Fibroblast of lung (primary cell): Measurements from ENCODE around the gene PTPRF. TPM values are rescaled to one million over a fixed set of nuclear protein-coding genes. Genes with fewer than 3 reads are reported as not detected.

Source experiments
- DNase-seq, 2 donors: peaks; one replicate each; pipeline versions ENCODE4 v3.0.0 to v3.0.0-alpha.2; 2010; ENCODE audit warnings: low read depth in 2 of 2
- H2AFZ ChIP-seq: 2 replicates; pipeline ENCODE4 v1.5.1; 2012; ENCODE audit warnings: low read length, control low read depth, inconsistent platforms
- H3K27ac ChIP-seq: 2 replicates; pipeline ENCODE4 v1.5.1; 2011; ENCODE audit warnings: low read length, control low read depth; ENCODE audit not compliant: insufficient read depth
- H3K27me3 ChIP-seq: 2 replicates; pipeline ENCODE4 v1.5.1; 2011; ENCODE audit warnings: mild to moderate bottlenecking, low read length; ENCODE audit not compliant: control insufficient read depth, insufficient read depth
- H3K36me3 ChIP-seq: 2 replicates; pipeline ENCODE4 v1.5.1; 2011; ENCODE audit warnings: low read length; ENCODE audit not compliant: control insufficient read depth, insufficient read depth
- H3K4me1 ChIP-seq: 2 replicates; pipeline ENCODE4 v1.5.1; 2011; ENCODE audit warnings: low read length; ENCODE audit not compliant: control insufficient read depth, insufficient read depth; ENCODE audit errors: extremely low read depth
- H3K4me2 ChIP-seq: 2 replicates; pipeline ENCODE4 v1.5.1; 2011; ENCODE audit warnings: low read length, control low read depth; ENCODE audit not compliant: insufficient read depth; ENCODE audit errors: extremely low read depth
- H3K4me3 ChIP-seq, 4 experiments: fragments of 200-600 bp in 1 of 4; sonication (generic) in 1 of 4; replicated peaks in 1 of 4; 2 replicates each; pipeline ENCODE4 v1.5.1; 2011 to 2016; ENCODE audit warnings: low read length in 4 of 4, low read depth in 3 of 4, mild to moderate bottlenecking in 3 of 4, control low read depth in 2 of 4, inconsistent platforms in 1 of 4, mixed read lengths in 1 of 4; ENCODE audit not compliant: insufficient read depth in 1 of 4; ENCODE audit errors: control extremely low read depth in 1 of 4
- H3K79me2 ChIP-seq: 2 replicates; pipeline ENCODE4 v1.5.1; 2012; ENCODE audit warnings: mild to moderate bottlenecking, low read length, inconsistent platforms; ENCODE audit not compliant: control insufficient read depth, insufficient read depth
- H3K9ac ChIP-seq: 2 replicates; pipeline ENCODE4 v1.5.1; 2011; ENCODE audit warnings: mild to moderate bottlenecking, low read length, control low read depth; ENCODE audit not compliant: insufficient read depth
- H3K9me3 ChIP-seq: 2 replicates; pipeline ENCODE4 v1.5.1; 2012; ENCODE audit warnings: low read depth, low read length; ENCODE audit not compliant: control insufficient read depth, insufficient read depth
- H4K20me1 ChIP-seq: 2 replicates; pipeline ENCODE4 v1.5.1; 2011; ENCODE audit warnings: low read length; ENCODE audit not compliant: control insufficient read depth, insufficient read depth; ENCODE audit errors: extremely low read depth
- EZH2 ChIP-seq: IDR thresholded peaks from 2 replicates; pipeline ENCODE4 v1.5.1; 2012; ENCODE audit warnings: low read length, control low read depth, mild to moderate bottlenecking; ENCODE audit errors: missing control alignments
- polyA plus RNA-seq, 2 donors: library from polyadenylated mRNA; depleted of rRNA in 1 of 2; stranded (reverse) in 1 of 2; unstranded in 1 of 2; fragments of >200 nt; gene quantifications; 2 replicates each; pipeline ENCODE4 v1.2.1, GENCODE V29; 2011 to 2012; ENCODE audit warnings: missing spikeins in 1 of 2
- total RNA-seq: library from RNA; depleted of rRNA; stranded (reverse); fragments of >200 nt; gene quantifications from 2 replicates; pipeline ENCODE4 v1.2.1, GENCODE V29; 2014
- TF ChIP-seq, protein P1 (sequence below), 2 donors: IDR thresholded peaks in 1 of 2; conservative IDR thresholded peaks in 1 of 2; 1 replicate in 1 of 2; 2 replicates in 1 of 2; pipeline ENCODE4 v1.5.1; 2011 to 2012; ENCODE audit warnings: low read length in 2 of 2, control low read depth in 1 of 2, inconsistent platforms in 1 of 2, low read depth in 1 of 2, mild to moderate bottlenecking in 1 of 2

Gene PTPRF
- total and polyA plus RNA-seq, 2 donors (not counting 1 experiment from before 2014, with no cell fraction given), result 45.2 to 52.0 TPM

DNA sequence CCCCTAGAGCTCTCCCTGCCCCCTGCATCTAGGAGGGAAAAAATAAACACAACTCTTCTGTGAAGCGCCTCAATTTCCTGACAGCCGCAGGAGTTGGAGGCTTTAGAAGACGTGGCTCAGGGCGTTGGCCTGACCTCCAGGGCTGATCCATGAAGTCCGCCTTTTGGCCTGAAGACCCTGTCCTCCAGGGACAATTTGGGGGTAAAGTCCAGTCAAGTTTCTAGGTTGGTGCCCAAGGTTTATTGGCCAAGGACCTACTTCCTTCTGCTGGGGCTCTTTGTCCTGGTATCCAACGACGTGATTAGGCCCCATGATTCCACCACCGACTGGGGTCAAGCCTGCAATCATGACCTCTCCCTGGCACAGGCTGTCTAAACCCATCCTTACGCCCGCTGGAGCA is 54.9 kb downstream of the PTPRF start:
- Histone ChIP-seq H3K4me3 (no peak overlapping the region), H3K9ac (no peak overlapping the region), H3K36me3 (no peaks in the 10 kb centered on the region), H4K20me1 (no peaks in the 10 kb centered on the region), H3K9me3 (no peaks in the 10 kb centered on the region), H2AFZ (no peak overlapping the region), H3K27ac (no peak overlapping the region), H3K4me1 (peaks cover 9% of the 10 kb centered on the region), H3K79me2 (no peaks in the 10 kb centered on the region), H3K4me2 (no peak overlapping the region), H3K27me3 (no peaks in the 10 kb centered on the region)
- no peak for DNase-seq
- TF ChIP-seq EZH2, result no peak

DNA sequence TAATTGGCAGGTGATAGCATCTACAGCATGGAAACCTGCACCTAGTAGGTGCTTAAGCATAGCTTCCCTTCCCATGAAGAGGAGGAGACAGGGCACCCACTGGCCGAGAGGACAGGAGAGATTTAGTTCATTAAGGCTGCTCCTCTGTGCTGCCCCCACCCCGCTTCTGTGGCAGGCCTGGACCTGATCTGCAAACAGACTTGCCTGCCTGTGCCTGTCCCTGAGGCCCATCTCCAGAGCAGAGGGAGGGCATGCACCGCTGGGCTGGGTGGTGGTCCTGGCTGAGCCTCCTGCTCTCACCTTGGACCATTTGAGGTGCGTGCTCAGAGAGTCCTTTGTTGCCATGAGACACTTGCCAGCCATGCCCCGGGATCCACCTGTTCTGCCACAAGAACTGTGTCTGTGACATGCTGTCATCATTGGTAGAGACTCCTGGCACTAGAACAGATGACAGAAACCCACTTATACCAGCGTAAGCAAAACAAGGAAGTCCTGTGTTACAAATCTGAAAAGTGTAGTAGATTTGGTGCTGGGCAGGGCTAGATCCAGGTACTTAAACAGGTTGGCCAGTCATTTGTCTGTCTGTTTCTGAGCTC is 55.6 kb downstream of the PTPRF start:
- Histone ChIP-seq H2AFZ (no peak overlapping the region), H3K36me3 (no peaks in the 10 kb centered on the region), H3K79me2 (no peaks in the 10 kb centered on the region), H3K4me2 (no peak overlapping the region), H3K4me1 (peaks cover 9% of the 10 kb centered on the region), H3K27ac (no peak overlapping the region), H3K9me3 (no peaks in the 10 kb centered on the region), H3K27me3 (no peaks in the 10 kb centered on the region), H3K4me3 (no peak overlapping the region), H4K20me1 (no peaks in the 10 kb centered on the region), H3K9ac (no peak overlapping the region)
- DNase-seq, result no peak
- no peak for TF ChIP-seq EZH2
- TF ChIP-seq, protein P1, sequence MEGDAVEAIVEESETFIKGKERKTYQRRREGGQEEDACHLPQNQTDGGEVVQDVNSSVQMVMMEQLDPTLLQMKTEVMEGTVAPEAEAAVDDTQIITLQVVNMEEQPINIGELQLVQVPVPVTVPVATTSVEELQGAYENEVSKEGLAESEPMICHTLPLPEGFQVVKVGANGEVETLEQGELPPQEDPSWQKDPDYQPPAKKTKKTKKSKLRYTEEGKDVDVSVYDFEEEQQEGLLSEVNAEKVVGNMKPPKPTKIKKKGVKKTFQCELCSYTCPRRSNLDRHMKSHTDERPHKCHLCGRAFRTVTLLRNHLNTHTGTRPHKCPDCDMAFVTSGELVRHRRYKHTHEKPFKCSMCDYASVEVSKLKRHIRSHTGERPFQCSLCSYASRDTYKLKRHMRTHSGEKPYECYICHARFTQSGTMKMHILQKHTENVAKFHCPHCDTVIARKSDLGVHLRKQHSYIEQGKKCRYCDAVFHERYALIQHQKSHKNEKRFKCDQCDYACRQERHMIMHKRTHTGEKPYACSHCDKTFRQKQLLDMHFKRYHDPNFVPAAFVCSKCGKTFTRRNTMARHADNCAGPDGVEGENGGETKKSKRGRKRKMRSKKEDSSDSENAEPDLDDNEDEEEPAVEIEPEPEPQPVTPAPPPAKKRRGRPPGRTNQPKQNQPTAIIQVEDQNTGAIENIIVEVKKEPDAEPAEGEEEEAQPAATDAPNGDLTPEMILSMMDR (conservative IDR thresholded peaks at IDR 0.05 in 1 of 2, IDR thresholded peaks at IDR 0.05 in 1 of 2; ENCODE audit: low read depth in 1 of 2, low read length in 2 of 2), result no peak

DNA sequence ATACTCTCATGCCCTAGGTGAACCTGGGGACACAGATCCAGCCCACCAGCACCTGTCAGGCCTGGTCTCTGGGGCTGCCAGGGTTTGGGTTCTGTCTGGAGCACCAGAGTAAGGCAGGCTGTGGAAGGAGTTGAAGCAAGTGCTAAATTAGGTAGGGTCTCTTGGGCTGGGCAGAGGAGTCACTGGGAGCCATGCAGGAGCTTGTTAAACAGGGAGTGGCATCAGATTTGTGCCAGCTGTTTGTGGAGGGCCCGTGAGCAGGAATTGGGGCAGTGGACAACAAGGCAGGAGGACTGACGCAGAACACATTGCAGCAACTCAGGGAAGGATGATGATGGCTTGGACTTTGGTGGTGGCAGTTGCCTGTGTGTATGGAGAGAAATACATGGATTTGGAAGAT is 56.3 kb downstream of the PTPRF start:
- Histone ChIP-seq H3K4me2 (no peak overlapping the region), H2AFZ (no peak overlapping the region), H3K4me1 (peaks cover 5% of the 10 kb centered on the region), H3K27me3 (no peaks in the 10 kb centered on the region), H3K36me3 (no peaks in the 10 kb centered on the region), H3K79me2 (no peaks in the 10 kb centered on the region), H3K27ac (no peak overlapping the region), H3K9me3 (no peaks in the 10 kb centered on the region), H4K20me1 (no peaks in the 10 kb centered on the region), H3K4me3 (no peak overlapping the region), H3K9ac (no peak overlapping the region)
- DNase-seq, result no peak
- TF ChIP-seq, protein P1 (conservative IDR thresholded peaks at IDR 0.05 in 1 of 2, IDR thresholded peaks at IDR 0.05 in 1 of 2; ENCODE audit: low read depth in 1 of 2, low read length in 2 of 2), result no peak
- TF ChIP-seq EZH2, result no peak
